ENCODE results near the gene UGT3A2.

The UGT3A2 gene

DNA sequence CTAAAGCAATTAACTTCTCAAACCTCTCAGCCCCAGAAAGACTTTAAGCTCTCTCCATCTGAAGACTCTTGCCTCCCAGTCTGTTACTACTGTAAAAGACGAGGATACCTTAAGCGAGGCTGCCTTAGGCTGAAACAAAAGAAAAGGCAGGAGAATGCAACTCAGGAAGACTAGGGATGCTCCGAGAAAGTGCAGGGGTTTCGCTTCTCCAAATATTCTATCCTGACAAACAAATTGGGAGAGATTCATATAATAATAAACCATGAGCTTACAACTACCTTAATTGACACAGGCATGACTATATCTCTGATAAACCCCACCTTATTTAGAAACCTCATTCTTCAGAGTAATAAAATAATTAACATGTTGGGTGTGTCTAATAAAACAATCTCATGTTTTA is 70.6 kb downstream of the UGT3A2 start:
- Mint-ChIP-seq H3K27ac (no peak overlapping the region), H3K9me3 (no peaks in the 10 kb centered on the region), H3K36me3 (ENCODE audit: low read depth) (no peaks in the 10 kb centered on the region), H3K4me3 (no peak overlapping the region), H3K27me3 (ENCODE audit: low read depth, poor library complexity) (peaks cover 22% of the 10 kb centered on the region), H3K4me1 (peaks cover 7% of the 10 kb centered on the region)
- DNase-seq: no peak
- TF ChIP-seq, protein P1, sequence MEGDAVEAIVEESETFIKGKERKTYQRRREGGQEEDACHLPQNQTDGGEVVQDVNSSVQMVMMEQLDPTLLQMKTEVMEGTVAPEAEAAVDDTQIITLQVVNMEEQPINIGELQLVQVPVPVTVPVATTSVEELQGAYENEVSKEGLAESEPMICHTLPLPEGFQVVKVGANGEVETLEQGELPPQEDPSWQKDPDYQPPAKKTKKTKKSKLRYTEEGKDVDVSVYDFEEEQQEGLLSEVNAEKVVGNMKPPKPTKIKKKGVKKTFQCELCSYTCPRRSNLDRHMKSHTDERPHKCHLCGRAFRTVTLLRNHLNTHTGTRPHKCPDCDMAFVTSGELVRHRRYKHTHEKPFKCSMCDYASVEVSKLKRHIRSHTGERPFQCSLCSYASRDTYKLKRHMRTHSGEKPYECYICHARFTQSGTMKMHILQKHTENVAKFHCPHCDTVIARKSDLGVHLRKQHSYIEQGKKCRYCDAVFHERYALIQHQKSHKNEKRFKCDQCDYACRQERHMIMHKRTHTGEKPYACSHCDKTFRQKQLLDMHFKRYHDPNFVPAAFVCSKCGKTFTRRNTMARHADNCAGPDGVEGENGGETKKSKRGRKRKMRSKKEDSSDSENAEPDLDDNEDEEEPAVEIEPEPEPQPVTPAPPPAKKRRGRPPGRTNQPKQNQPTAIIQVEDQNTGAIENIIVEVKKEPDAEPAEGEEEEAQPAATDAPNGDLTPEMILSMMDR (IDR thresholded peaks at IDR 0.05): no peak

DNA sequence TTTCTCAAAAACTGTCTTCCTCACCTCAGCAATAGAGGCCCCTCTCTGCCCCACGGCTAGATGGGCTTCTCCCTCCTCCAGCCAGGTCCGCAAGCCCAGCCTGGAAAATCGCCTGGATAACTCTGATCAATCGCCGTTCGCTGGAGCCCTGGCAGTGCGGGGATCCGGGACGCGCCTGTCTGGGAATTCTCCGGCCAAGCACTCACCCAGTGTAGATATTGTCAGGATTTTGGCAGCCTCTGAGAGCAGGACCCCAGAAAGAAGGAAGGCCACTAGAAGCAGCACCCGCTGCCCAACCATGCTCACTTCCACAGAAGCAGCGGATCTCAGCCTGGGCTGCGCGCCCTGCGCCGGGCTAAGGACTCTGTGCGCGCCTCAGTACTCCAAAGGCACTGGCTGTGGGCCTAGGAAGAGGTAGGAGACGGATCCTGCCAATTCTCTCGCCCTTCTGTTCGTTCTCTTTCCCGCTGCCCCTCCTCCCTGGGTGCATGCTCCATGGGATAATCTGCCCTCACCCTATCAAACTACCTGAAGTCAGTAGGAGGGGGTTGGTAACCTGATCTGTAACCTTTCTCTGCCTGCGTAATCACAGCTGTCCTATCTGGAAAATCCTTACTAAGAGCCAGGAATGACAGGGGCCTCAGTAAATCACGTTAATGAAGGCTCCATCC is 75.6 kb downstream of the UGT3A2 start, which contains the start of gene UGT3A1:
TSS of gene UGT3A1 (minus strand) at position 450 of the 671 bp plus-strand sequence. CDS start at position 300, 150 bp downstream.
- Mint-ChIP-seq H3K4me3 (peak within 1 kb of the TSS; percentile 86), H3K27ac (no peak within 1 kb of the TSS)
- DNase-seq: peak; percentile 48

DNA sequence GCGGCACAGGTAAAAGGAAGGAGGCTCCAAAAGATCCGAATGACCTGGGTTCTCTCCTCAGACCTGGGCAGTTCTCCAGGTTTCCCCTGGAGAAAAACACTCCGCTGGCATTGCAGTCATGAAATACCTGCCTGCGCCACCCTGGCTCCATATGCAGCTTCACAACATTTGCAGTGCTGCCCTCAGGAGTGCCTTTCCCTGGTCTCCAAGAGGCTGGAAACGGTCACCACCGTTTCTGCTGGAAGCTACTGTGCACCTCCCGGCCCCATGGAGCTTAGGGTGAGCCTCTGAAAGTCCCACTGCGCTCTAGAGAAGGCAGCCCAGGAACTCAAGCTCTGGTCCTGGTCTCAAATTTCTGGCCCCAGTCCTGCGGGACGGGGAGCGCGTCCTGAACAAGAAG is 76.2 kb downstream of the UGT3A2 start:
- H3K36me3 Mint-ChIP-seq (ENCODE audit: low read depth): no peaks in the 10 kb centered on the region
- peak overlapping the region; percentile 86 for H3K4me3 Mint-ChIP-seq
- H3K9me3 Mint-ChIP-seq: no peaks in the 10 kb centered on the region
- no peak overlapping the region for H3K27ac Mint-ChIP-seq
- H3K27me3 Mint-ChIP-seq (ENCODE audit: low read depth, poor library complexity): peaks cover 31% of the 10 kb centered on the region
- H3K4me1 Mint-ChIP-seq: peaks cover 28% of the 10 kb centered on the region
- no peak for DNase-seq
- TF ChIP-seq, protein P1 (IDR thresholded peaks at IDR 0.05): no peak

More for the DNA sequence above, 75.6 kb downstream of the UGT3A2 start, which contains the start of gene UGT3A1:
- H3K27me3 Mint-ChIP-seq (ENCODE audit: low read depth, poor library complexity): peaks cover 31% of the 10 kb centered on the region
- TF ChIP-seq, protein P1 (IDR thresholded peaks at IDR 0.05): no peak
- H3K4me1 Mint-ChIP-seq: peaks cover 28% of the 10 kb centered on the region
- no peaks in the 10 kb centered on the region for H3K36me3 Mint-ChIP-seq (ENCODE audit: low read depth)
- no peaks in the 10 kb centered on the region for H3K9me3 Mint-ChIP-seq

DNA sequence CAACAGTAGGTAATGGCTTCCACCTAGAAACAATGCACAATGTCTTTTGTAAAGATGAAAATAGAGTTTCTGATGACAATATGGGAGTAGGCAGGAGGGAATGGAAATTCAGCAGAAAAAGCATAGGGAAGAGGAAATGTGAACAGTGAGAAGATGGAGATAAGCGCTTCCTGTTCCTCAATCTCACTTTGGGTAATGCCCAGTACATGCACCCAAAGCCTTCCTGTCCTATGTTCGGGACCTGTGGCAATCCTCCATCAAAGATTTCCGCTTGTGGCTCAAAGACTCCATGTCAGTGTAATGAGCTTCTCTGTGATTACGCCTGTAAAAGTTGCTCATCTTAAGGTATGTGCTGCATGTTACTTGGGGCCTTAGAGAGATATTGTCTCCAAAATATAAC is 78.2 kb downstream of the UGT3A2 start:
- Mint-ChIP-seq H3K4me3 (no peak overlapping the region), H3K36me3 (ENCODE audit: low read depth) (no peaks in the 10 kb centered on the region), H3K9me3 (peaks cover 3% of the 10 kb centered on the region), H3K4me1 (peaks cover 28% of the 10 kb centered on the region), H3K27me3 (ENCODE audit: low read depth, poor library complexity) (peaks cover 23% of the 10 kb centered on the region), H3K27ac (no peak overlapping the region)
- TF ChIP-seq, protein P1 (IDR thresholded peaks at IDR 0.05): no peak
- DNase-seq: no peak

DNA sequence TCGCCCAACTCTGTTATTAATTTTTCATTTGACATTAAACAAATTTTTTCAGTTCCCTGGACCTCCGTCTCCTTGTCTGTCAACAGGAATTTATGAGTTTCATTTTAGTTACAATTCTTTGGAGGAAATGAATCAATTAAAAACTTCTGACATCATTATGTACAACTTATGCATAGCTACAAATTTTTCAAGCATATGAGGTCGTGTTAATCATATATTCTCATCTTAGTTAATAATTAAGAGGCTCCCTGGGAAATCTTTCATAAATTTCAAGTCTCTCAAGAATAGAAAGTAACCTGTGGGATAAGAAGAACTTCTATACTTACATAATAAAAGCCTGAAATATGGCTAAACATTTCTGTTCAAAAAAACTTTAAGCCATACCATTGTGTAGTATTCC is 78.9 kb downstream of the UGT3A2 start:
- Mint-ChIP-seq H3K4me3 (no peak overlapping the region), H3K9me3 (peaks cover 10% of the 10 kb centered on the region), H3K27me3 (ENCODE audit: low read depth, poor library complexity) (peaks cover 17% of the 10 kb centered on the region), H3K27ac (no peak overlapping the region), H3K36me3 (ENCODE audit: low read depth) (no peaks in the 10 kb centered on the region), H3K4me1 (peaks cover 28% of the 10 kb centered on the region)
- TF ChIP-seq, protein P1 (IDR thresholded peaks at IDR 0.05): no peak
- DNase-seq: no peak

Data from nephron progenitor cell (in vitro differentiated cells).